Mammary epithelial cell (primary cell): ENCODE data around the gene CNTRL.

Experiments
- CTCF ChIP-seq, 2 donors: IDR thresholded peaks in 1 of 2; conservative IDR thresholded peaks in 1 of 2; 2 replicates each; pipeline ENCODE4 v1.5.1; 2011 to 2012; ENCODE audit warnings: inconsistent platforms in 2 of 2, low read length in 2 of 2, mild to moderate bottlenecking in 2 of 2, control low read depth in 1 of 2, low read depth in 1 of 2; ENCODE audit not compliant: insufficient read depth in 1 of 2; ENCODE audit errors: extremely low read depth in 1 of 2
- EZH2 ChIP-seq: IDR thresholded peaks from 2 replicates; pipeline ENCODE4 v1.6.1; 2012; ENCODE audit warnings: low read length, inconsistent platforms, borderline replicate concordance

DNA sequence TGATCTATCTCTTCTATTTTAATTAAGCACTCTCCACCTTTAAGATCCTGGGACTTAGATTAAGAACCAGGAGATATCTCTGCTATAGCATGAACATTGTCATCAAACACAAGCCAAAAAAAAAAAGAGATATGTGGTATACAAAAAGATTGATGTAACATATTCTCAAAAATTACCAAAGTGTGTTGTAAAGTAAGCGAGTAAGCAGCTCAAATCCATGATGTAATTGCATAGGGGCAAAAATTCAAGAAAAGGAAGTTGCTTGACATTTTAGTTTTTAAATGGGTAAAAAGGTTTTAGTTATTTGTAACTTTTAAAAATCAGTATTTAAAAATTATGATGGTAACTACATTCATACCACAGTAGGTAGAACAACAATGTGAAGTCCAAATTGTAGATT is 40.7 kb downstream of the CNTRL start:
- TF ChIP-seq CTCF (conservative IDR thresholded peaks at IDR 0.05 in 1 of 2, IDR thresholded peaks at IDR 0.05 in 1 of 2; ENCODE audit: extremely low read depth in 1 of 2, insufficient read depth in 1 of 2, low read depth in 1 of 2, low read length in 2 of 2) (no peak), EZH2 (no peak)
